HG03135 (cell line): ENCODE data around the gene DHDDS.
A peak's percentile ranks its signal among the peaks of the same experiment; 100 is the strongest.

Experiments used
- ATAC-seq: cut with Tn5 transposase; IDR thresholded peaks from one replicate; pipeline ENCODE4 v1.9.1; 2021; ENCODE audit warnings: mild to moderate bottlenecking, moderate library complexity; ENCODE audit not compliant: unreplicated experiment

DHDDS gene

DNA sequence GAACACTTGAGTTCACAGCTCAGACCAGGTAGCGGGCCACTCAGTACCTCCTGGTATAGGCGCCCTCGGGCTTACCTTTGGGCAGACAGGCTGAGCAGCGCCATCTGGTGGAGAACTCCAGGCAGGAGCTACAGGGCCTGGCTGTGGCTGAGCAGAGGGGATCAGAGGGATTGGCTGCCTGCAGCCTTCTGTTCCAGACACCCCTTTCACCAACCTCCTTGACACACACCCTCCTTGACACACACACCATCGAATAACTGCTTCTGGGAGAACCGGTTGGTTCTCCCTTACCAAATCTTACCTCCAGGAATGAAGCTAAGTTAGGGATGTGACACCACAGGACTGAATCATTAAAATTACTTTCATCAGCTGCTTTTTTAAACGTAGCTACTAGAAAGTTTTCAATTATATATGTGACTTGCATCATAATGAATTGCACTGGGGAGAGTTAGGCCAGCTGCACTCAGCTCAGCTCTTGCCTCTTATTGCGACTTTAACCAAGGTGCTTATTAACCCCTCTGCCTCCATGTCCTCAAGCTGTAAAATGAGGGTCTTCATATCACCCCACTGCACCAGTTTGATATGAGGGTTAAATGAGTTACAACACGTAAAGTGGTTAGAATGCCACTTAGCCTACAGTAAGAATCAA, 14.9 kb upstream of the DHDDS start:
- no peak for ATAC-seq

DNA sequence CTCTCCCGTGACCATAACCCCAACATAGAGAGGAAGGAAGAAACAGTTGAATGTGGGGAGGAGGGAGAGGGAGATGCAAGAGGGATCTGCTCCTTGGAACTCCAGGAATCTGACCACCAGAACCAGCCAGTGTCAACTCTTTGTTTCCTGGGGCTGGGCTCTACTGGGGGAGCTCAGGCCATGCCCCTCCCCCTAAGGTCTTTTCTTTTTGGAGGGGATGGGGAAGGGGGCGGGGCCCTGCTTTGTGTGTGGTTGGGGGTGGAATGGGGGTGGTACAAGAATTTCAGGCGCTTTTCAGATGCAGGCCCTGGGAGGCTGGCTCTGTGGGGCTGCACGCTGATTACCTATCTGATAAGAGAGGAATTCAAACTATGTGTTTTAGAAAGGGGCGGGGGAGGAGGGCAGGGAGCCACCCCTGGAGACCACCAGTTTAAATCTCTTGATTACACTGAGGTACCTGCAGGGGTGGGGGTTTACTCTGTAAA, 13.2 kb upstream of the DHDDS start:
- ATAC-seq, result no peak

DNA sequence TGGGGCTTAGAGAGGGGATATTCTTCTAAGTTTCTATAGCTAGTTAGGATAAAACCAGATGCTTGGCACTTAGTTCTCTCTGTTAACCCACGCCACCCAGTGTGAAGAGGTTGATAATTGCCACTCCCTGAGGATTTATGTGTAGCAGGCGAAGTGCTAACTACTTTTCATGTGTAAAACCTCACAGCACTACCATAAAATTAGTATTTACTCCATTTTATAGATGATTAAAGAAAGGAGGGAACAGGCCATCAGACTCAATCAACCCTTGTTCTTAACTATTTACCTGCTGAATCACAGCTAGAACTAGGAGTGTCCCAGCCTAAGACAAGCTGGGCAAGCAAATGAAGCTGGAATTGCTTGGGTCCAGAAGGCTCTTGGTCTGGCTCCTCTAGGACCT, 12.6 kb upstream of the DHDDS start:
- ATAC-seq, result no peak

DNA sequence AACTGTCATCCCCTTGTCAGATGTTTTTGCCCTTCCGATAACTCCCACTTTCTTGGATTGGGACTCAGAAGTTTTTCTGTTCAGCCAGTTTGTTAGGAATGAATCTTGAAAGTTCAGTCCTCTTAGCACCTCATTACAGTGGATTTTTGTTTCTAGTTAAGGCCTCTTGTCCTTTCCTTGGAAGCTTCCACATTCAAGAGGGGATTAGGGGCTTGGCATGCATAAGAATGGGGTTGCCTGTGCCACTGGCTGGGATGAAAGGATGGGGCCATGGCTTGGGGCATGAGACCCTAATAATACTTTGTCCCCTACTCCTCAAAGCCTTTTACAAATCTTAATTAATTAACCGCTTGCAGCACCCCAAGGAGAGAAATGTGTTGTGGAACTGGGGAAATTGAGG, 2.4 kb upstream of the DHDDS start:
- ATAC-seq, result no peak

DNA sequence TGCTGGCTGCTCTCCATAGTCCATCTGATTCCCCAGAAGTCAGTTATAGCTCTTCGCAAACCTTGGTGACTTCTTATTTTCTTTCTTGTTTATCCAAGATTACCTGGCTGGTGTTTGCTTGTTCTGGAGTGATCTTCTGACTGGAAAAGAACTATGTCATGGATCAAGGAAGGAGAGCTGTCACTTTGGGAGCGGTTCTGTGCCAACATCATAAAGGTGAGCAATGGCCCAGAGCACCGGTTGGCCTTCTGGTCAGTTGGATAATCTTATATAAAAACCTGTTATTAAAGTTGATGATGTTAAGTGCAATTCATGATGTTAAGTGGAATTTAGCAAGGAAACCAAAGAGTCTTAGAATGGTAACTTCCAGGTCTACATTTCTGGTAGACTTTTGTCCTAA, 672 bp downstream of the DHDDS start:
- ATAC-seq, result no peak

DNA sequence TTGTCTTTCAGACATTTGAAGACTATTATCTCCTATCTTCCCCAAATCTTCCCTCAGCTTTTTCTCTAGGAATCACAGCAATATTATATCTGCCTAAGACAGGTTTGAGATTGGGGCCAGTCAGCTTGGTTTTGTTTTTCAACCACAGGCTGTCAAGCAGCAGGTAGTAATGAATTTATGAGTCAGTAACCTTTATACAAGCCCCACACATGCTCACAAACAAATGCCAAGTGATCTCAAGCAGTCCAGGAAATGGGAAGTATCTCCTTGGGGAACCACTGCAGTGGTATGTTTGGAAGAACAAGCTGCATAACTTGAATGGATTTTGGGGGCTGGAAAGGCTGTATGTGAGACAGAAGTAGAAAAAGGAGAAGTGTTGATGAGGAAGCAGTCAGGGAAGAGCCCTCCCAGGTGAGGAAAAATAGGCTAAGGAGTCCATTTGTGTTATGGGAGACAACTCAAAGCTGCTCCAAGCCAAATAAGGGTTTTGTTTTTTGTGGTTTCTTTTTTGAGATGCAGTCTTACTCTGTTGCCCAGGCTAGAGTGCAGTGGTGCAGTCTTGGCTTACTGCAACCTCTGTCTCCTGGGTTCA, 2.1 kb downstream of the DHDDS start:
- ATAC-seq, result no peak

DNA sequence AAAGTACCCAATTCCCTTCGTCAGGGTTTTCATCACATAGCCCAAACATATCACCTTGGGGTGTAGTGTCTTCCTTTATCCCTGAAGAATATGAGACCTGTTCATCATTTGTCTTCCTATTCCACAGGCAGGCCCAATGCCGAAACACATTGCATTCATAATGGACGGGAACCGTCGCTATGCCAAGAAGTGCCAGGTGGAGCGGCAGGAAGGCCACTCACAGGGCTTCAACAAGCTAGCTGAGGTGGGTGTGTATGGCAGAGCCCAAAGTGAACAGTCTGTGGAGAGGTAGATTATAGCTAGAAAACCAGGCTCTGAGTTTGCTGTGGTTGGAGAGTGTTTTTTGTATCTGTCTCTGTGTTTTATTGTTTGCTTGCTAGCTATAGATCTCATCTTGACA, 5.9 kb downstream of the DHDDS start:
- ATAC-seq, result no peak

DNA sequence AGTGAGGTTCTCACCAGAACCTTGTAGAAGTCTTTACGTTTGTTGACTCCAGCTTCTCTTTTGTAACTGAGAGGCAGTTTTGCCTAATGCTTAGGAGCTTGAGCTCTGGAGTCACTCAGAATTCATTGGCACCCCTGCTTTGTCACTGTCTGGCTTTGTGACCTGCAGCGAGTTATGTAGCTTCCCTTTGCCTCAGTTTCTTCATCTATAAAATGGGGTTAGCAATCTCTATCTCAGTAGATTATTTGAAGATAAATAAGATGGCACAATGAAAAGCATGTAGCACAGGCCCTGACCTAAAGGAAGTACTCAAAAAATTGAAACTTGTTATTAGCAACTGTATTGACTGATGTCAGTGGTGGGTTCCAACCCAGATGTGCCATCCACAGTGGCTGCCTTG, 8.1 kb downstream of the DHDDS start:
- no peak for ATAC-seq

DNA sequence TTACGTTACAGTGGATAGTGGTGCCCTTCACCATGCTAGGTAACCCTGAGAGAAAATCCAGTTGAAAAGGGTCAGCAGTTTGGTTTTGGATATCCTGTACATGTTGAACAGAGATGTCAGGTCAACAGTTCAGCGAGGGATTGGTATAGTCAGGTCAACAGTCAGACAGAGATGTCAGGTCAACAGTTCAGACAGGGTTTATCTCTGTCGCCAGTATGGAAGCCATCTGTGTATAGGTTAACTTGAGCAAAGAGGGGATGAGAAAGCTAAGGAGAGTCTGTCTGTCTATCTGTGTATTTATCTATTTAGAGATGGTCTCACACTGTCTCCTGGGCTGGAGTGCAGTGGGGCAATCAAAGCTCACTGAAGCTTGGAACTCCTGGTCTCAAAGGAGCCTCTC, 17.7 kb downstream of the DHDDS start:
- no peak for ATAC-seq

DNA sequence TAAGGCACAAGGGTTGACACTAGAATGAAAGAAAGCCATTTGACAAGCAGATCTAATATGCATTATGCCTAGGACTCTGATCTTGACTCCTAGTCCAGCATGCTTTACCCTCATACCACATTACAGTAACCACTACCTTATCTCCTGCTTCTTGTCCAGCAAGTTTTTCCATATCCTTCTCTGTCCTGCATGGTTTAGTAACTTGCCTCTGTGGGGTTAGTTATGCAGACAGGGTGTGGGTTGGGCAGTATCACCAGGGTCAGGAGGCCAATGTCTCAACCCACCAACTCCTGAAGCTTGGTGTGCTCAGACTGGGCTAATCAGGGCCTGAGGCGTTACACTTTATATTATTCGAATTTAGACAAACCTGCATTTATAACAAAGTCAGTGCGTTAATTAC, 18.8 kb downstream of the DHDDS start:
- no peak for ATAC-seq

DNA sequence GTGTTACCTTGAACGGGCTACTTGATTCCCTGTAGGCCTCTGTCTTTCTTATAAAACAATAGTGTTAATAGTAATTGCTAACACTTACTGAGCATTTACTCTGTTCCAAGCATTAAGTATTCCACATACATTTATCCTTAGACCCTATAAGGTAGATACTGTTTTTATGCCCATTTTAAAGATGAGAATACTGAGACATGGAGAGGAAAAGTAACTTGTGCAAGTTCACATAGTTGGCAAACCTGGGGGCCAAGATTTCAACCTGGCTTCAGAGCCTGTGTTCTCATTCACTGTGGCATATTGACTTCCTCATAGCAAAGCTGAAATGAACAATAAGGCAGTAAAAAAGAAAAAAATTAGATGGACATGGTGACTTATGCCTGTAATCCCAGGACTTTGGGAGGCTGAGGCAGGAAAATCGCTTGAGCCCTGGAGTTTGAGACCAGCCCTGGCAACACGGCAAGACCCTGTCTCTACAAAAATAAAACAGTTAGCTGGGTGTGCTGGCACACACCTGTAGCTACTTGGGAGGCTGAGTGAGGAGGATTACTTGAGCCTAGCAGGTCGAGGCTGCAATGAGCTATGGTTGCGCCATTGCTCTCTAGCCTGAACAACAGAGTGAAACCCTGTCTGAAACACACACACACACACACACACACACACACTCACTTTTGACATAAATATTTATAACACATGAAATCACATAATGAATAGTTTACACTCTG, 20.5 kb downstream of the DHDDS start:
- no peak for ATAC-seq

DNA sequence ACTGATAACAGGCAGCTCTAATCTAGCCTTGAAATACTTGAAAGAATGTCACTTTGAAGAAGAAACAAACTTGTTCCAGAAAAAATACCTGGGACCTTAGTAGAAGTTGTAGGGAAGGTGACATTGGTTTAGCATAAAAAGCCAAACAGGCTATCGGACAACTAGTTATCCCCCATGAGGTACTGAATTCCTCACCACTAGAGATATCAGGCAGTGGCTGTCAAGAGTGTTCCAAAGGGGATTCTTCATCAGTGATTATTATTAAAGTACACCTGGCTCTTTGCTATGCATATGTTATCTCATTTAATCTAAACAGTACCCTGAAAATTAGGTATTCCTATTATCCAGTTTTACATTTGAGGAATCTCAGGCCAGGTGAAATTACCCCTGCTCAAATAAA, 27.0 kb downstream of the DHDDS start:
- no peak for ATAC-seq

DNA sequence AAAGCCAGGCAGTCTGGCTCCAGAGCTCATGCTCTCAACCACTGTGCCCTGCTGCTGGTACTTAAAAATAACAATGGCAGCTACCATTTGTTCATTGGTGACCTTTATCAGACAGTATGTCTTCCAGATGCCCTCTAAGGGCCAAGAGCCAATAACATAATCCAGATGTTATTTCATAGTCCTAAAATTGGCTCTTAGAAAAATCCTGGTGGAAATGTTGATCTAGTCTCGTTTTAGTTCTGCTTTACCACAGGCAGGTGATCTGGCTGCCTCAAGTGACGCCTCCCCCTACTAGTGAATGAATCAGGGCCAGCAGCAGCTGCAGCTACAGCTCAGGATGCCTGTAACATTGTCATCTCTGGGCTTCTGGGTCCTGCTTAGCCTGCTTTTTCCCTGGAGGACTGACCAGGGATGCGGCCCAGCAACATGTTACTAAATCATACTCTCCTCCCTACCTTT, 27.5 kb downstream of the DHDDS start:
- ATAC-seq, result no peak

DNA sequence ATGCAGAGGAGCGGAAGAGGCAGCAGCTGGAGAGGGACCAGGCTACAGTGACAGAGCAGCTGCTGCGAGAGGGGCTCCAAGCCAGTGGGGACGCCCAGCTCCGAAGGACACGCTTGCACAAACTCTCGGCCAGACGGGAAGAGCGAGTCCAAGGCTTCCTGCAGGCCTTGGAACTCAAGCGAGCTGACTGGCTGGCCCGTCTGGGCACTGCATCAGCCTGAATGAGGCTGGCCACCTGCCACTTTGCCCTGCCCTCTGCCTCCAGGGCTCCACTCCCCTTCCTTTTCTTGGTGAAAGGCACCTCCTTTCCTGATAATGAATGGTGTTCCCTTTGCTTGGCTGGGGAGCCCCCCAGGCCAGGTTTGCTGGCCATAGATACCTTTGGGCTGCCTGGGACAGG, 36.8 kb downstream of the DHDDS start:
- ATAC-seq, result no peak

DNA sequence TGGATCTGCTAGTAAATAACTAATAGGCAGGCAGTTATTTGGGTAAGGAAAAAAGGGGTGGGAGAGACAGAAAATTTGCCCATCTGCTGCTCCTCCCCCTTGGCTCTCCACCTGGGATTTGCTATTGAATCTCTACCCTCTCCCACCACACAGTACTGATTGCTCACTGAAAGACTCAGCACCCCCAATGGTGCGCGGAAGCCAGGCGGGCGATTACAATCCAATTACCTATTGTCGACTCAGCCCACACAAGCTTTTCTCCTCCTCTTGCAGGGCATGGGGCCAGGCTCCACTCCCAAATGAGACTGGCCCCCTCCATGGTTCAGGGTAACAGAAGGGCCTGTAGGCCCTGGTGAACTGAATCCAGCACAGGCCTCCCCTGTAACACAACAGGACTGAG, 37.4 kb downstream of the DHDDS start:
- no peak for ATAC-seq

DNA sequence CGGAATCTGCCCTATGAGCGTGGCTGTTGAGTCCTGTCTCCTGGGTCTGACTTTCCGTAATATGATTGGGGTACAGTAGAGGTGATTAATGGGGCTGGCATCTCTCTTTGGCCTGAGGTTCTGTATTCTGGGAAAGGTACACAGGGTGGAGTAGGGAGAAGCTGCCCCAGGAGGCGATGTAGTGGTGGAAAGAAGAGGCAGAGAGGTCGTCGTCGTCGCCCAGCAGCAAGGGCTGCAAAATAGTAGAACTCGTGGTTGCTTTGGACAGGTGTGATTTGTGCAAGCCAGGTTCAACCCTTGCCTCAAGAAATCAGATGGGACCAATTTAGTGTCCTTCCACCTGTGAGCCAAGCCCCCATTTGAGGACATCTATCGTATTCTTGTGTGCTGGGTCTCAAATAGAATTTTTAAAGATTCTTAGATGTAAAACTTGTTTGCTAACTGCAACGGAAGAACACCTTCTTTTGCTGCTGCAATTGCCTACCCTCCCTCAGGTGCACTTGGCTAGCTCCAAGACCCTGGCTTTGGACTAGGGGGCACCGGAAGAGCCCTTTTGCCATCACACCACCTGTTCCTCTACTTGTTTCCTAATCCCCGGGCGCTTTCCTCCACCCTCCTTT, 38.9 kb downstream of the DHDDS start:
- ATAC-seq, result no peak

DNA sequence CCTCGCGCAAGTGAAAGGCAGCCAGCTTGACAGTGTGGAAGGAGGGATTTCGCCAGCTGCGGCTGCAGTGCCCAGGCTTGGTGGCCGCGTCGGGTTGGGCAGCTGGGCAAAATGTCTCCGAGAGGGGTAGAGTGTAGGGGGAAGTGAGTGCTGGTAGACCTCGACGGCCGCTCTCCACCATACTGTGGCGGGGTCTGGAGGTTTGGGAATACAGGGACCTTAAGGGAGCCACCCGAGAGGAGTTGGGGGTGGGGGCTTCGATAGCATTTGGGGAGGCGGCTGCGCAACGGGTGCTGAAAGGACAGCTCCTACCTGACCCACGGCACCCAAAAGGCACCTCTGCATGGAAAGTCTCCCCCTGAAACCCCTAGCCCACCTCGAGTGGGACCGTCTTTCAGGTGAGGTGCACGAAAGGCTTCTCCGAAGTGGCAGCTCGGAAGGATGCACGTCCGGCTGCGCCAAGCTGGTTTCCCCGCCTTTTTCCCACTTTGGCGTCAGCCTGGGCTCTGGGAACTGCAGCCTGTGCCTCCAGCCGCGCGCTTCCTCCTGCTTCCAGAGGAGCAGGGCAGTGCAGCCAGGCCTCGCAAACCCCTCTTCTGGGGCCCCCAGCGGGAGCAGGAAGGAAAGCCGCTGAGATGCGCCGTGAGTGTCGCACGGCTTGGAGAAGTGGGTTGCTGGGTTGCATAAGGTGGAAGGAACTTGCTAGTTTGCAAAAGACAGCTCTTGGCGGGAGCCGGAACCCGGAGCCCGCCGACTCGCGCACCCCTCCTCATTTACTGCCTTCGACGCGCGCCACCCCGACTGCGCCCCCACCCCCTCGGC, 39.6 kb downstream of the DHDDS start:
- ATAC-seq, result peak; percentile 4

DNA sequence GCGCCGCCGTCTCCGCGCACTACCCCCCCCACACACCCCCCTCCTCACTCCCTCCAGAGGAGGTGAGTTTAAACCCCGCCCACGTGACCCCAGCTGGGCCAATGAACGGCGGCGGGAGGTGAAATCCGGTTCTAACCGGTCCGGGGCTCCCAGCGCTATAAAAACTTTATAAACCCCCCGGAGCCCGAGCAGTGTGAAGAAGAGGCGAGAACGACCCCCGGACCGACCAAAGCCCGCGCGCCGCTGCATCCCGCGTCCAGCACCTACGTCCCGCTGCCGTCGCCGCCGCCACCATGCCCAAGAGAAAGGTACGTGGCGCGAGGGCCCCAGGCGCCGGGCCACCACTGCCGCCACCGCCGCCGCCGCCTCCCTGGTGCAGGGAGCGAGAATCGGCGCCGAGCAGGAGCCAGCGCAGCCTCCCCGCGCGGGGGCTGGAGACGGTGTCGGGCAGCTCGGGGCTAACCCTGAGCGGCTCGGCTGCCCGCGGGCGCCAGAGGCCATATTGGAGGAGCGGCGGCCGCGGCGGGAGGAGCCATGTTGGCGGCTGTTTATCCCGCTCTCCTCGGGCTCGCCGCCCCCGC, 40.3 kb downstream of the DHDDS start, which contains the start of gene HMGN2:
Gene HMGN2 (plus strand): TSS at position 121 of the 581 bp plus-strand sequence. CDS start 173 bp downstream, at position 294.
- ATAC-seq, result peak; percentile 46

DNA sequence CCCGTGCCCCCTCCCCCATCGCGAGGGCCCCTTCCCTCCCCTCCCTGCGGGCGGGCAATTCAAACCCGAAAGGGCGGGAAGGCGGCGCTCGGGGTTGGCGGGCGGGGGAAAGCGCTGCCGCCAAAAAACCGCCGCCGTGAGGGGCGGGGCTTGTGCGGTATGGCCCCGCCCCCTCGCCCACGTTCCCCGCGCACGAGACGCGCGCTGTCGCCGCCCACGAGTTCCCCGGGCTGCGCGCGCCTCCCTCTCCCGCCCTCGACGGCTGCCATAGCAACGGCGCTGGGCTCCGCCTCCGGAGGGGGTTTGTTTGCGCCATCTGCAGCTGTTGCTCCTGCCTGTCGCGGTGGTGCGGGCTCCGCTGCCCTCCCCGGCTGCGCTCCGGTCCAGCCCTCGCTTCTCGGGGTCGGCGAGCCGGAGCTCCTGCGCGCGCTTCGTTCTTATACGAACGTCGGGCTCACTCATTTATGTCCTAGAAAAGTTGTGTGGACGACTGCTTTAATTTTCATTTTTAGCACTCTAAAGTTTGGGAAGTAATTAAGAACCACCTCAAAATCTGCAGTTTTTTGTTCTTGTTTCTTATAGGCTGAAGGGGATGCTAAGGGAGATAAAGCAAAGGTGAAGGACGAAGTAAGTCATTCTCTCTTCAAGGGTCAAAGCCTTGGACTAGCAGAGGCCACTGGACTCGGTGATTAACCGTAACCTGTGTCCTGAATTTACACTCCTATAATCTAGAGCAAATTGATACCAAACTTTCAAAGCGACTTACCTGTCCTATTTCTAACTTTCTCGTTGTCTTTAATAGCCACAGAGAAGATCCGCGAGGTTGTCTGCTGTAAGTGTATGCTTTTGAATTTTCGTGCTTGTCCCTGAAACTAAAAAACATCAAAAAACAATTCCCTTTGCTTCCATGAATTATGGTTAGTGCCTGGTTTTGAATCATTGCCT, 41.1 kb downstream of the DHDDS start:
- peak; percentile 72 for ATAC-seq
